GM19395 (cell line): Measurements from ENCODE around the gene DRAXIN.

ENCODE experiments used
- ATAC-seq: cut with Tn5 transposase; IDR thresholded peaks from one replicate; pipeline ENCODE4 v1.9.1; 2021; ENCODE audit warnings: mild to moderate bottlenecking, moderate library complexity; ENCODE audit not compliant: unreplicated experiment

Gene DRAXIN

GRCh38 chr1:11735531-11735853 is 44.0 kb downstream of the DRAXIN start:
- ATAC-seq = no peak

DNA sequence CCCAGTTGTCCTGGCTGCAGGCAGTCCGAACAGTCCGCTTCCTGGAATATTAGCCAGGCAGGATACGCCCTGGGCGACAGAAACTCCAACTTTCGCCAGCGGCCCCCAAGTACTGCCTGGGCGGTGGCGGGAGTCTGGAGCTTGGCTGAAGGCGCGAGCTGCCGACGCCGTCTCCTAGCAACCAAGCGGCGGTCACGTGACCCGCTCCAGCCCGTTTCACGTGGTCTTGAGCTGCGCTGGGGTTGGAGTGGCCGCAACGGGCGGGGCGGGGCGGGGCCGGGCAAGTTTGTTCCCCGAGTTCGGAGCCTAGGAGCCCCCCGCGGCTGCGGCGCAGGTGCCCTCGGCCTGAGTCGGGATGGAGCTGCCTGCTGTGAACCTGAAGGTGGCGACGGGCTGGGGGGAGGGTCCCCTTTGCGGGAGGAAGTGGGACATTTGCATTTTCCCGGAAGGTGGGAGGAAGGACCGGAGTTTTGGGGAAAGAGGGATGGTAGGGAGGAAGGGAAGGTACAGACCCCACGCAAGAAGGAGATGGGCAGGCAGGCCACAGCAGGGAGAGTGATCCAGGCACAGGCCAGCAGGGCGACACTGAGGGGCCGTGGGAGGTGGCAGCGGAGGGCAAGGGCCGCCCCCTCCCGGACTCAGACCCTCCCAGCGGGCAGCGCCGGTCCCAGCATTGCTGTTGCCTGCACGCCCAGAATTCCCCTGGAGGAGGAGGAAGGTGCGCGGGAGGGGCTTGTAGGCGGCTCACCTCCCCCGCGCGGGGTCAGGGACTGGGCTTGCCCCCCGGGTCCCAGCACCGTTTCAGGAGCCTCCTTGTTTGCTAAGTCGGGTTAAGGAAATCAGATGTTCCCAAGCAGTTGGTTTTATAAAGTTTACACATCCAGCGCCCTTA is 44.6 kb downstream of the DRAXIN start, which contains the start of gene AGTRAP:
Gene AGTRAP, plus strand, starts transcription at position 283 of the 892 bp plus-strand sequence. Its CDS starts 73 bp downstream, at position 356.
- ATAC-seq = peak; percentile 66

DNA sequence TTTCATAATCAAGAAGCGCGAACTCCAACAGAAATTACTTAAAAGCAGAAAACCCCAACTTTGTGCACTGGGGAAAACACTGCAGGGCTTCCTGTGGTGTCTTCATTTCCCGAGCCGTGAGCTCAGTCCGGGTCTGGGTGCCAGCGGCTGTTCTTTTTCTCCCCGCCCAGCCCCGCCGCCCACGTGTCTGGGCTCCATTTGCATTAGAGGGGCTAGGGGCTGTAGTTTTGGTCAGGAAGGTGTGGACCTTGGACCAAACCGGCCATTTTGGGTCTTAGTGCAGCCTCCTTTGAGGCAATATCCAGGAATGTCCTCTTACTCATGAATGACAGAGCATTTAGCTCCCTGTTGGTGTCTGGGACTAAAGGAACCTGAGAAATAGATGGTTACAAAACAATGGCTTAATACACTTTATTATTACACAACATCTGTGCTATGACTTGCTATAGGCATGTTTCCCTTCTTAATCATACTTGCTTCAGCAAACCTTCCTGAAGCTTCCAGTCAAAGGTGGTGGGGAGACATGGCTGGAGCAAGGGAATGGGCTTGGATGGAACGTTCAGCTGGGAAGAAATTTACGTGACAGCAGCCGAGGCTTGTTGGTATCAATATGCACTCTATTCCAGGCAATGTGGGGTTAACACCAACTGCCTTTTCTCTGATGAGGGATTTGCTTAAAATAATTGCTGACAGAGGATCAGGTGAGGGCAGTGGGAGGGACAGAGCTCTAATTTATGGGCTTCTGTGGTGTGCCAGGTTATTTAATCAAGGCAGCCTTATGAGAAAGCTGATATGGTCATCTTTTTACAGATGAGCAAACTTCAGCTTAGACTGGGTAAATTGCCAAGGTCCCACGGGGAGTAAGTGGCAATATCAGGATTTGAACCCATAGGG is 45.5 kb downstream of the DRAXIN start:
- ATAC-seq = no peak

- ATAC-seq = no peak
These were observed 46.6 kb downstream of the DRAXIN start for GRCh38 chr1:11738096-11738495.

DNA sequence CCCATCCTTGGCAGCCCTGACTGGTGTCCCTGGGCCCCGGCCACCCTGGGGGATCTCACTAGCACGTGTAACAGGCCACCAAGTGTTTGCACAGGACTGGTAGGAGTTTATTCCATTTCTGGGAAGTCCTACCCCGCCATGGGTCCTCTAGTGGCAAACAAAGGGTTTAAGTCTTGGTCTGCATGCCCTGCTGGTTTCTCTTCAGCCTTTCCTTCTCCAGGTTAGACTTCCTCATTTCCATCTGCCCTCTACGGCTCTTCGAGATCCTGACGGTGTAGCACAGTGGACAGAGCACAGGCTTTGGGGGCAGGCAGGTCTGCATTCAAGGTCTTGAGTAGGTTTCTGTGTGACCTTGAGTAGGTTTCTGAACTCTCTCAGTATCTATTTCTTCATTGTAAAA is 47.3 kb downstream of the DRAXIN start:
- ATAC-seq = no peak

DNA sequence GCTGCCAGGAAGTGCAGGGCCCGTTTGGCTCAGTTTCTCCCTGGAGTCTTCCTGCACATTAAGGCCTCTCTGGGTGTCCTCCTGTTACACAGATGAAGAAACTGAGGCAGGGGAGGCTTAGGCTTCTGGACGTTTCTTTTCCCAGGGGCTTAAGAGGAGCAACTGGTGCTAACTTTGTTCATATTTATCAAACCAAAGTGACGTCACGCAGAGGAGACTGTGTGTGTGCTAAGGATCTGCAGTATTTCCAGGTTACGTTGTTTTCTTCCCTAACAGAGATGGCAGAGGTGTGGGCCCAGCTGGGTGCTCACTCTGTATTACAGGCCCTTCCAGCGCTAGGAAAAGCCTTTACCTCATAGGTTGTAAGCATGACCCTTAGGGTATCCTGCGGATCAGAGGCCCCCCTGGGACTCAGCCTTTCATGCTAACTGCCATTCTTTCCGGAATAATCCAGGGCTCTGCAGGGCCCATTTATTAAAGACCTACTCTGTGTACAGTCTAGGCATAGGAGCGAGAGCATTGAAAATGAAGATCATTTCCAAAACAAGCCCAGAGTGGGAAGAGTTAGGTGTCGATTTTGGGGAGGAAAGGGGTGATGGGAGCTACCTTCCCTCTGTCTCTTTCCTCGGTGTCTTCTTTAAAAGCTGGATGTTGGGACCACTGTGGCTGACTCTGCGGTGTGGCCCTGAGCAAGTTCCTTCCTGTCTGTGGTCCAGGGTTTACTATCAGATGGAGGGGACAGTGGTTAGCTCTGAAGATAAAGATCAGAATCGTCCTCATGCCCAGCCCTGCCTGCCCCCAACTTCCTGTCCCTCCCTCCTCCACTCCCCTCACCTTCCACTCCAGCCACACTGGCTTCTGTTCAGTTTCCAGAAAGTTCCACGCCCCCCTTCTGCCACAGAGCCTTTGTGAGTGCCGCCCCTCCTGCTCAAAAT is 49.0 kb downstream of the DRAXIN start:
- ATAC-seq = no peak

- ATAC-seq = no peak
These were observed 50.0 kb downstream of the DRAXIN start for GRCh38 chr1:11741482-11741881.

- ATAC-seq = no peak
These were observed 50.5 kb downstream of the DRAXIN start for GRCh38 chr1:11741919-11742558.

DNA sequence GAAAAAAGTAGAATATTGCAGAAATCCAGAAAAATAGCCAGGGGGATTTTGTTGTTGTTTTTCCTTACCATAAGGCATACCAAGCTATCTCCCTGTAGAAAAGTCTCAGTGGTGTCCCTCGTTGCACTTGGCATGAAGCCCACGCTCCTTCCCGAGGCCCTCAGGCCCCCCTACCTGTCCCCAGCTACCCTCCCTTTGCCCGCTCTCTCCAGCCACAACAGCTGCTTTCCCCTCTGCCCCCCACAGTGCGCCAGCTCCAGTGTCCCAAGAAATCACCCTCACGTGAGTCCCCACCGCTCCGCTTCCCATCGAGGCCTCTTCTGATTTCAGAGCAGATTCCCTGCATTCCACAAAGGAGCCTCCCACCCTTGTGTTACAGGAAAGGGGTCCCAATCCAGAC is 52.8 kb downstream of the DRAXIN start:
- no peak for ATAC-seq

DNA sequence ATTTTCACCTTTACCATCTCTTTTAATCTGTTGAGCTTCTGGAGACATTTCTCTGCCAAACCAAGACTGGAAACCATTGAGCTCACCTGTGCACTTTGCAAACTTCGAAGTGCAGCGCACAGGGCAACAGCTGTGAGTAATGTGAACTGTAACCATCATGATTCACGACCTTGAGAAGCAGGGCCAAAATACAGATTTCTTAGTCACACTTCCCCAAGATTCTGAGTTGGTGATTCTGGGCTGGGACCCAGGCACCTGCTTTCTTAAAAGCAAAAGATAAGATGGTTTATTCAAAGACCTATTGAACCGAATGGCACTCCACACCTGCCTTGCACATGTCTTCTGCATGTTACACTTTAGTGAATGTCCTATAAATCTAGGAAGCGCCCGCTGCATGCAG is 54.6 kb downstream of the DRAXIN start:
- ATAC-seq = no peak

DNA sequence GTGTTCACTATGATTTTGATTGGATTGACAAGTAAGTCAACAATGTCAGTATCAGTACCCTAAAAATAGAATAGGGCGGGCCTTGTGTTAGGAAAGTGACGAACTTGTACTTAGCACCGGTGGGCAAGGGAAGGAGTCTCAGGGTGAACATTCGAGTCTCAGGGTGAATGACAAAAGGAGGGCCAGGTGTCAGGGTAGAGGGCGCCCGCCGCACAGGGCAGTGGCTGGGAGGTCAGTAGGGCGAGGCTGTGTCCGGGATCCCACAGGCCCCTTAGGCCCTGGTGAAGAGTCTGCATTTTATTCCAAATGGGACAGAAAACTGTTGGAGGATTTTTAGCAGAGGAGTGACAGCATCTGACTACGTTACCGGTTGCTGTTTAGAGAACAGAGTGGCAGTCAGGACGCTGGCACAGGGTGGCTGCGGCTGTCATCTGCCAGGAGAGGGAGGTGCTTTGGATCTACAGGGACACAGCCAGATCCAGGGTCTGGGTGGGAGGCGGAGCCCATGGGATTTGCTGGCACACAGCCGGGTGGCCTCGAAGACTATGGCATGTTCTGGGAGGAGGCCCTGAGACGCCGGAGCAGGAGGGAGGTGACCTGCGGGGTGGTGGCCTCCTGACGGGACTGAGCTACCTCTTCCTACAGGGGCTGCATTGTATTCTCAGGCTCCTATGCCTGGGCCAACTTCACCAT is 55.4 kb downstream of the DRAXIN start:
- ATAC-seq = no peak

DNA sequence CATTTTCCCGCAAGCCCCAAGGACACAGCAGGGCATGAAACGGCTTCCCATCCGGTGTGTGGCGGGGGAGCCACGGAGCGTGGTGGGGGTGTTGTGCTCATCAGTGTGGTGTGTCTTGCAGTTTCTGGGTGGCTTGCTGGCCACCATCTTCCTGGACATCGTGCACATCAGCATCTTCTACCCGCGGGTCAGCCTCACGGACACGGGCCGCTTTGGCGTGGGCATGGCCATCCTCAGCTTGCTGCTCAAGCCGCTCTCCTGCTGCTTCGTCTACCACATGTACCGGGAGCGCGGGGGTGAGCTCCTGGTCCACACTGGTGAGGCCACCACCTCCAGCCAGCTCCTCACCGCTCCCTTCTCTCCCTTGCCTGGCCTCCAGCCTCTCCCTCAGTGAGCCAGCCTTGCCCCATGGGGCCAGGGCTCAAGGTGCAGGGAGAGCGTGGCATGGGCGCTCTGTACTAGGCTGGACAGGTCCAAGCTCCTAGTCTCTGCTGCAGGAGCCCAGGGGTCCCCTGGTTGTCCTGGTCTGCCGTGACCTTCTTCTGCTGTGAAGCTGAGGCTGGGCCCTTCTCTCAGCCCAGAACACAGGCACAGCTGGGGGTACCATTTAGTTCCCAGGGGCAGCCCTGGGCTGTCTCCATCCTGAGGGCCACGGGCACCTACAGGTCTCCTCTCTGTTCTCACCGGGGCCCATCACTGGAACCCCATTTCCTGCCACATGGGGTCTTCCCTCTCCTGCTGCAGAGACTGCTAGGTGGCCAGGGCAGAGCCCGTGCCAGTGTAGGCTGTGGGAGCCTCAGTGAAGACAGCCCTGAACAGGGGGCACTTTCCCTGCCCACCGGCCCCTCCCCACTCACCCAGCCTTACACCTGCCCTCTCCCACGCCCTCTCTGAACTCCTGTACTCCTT is 57.0 kb downstream of the DRAXIN start:
- no peak for ATAC-seq

DNA sequence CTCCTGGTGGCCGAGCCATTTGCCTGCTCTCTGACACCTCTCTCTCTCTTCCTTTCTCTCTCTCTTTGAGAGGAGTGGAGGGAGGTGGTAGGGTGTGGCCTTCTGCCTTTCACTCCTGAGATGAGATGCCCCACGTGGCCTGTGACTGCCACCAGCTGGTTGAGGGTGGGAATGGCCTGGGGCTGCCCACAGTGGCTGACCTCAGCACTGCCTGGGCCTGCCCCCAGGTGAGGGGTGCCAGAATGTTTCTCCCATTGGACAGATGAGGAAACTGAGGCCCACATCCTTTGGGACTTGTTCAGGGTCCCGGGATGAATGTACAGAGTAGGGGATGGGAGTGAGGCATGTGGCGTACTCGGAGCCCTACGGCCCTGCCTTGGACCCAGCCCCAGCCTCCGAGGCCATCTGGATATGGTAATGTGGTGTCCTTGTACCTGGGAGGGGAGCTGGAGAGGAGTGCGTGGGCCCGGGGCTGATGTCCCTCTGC is 57.7 kb downstream of the DRAXIN start:
- no peak for ATAC-seq

DNA sequence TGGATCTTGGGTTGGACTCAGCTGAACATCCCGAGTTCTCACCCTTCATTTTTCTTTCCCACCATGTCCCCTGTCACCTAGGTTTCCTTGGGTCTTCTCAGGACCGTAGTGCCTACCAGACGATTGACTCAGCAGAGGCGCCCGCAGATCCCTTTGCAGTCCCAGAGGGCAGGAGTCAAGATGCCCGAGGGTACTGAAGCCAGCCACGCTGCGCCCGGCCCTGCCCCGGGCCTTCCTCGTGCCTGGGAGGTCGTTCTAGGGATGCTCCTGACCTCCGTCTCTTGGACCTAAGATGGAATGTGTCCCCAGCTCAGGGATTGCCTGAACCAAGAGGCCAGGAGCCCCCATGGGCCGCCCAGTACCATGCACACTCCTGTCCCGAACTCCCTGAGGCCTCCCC is 58.5 kb downstream of the DRAXIN start:
- ATAC-seq = no peak

DNA sequence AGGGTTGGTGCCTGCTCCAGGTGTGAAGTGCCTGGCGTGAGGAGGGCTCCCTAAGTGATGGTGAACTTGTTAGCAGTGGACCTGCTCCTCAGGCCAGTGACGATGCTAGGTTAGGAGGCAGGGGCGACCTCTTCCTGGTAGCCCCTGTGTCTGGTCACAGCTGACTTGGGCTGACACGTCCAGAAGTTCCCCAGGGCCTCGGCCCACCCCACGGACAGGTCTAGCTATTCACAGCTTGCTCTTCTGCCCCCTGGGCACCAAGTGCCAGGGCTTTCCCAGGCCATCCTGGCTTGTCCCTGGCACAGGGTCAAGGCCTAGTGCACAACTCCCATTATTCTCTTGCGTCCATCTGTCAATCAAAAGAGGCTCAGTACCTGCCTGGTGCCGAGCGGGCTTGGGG is 59.6 kb downstream of the DRAXIN start:
- ATAC-seq = no peak

DNA sequence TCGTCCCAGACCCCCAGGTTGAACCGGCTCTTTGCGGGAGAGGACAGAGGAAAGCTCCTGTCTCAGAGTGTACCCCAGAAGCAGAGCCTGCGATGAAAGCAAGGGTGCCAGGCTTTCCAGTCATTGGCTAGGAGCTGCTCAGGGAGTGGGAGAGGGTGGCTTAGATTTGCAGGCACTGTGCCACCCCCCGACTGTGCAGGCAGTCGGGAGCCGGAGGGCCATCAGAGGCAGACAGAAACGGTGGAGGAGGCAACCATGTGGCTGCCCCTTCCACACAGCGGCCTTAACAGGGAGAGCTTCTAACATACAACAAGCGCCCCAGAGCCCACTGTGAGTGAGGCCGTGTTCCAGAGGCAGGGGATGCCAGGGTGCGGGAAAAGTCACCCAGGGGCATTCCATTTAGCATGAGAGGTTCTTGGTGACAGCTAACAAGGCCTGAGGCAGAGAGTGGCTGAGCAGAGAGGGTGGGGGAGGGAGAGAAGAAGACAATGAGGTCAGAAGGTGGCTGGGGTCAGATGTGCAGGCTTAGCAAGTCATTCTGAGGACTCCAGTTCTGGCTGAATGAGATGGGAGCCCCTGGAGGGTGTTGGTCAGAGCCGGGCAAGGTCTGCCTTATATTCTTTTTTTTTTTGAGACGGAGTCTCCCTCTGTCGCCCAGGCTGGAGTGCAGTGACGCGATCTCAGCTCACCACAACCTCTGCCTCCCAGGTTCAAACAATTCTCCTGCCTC is 61.0 kb downstream of the DRAXIN start:
- no peak for ATAC-seq

GRCh38 chr1:11753555-11754208 is 62.2 kb downstream of the DRAXIN start:
- ATAC-seq = no peak
